WTC11 (cell line): ENCODE results near the gene COPA. TPM values are rescaled to one million over a fixed set of nuclear protein-coding genes. Genes with fewer than 3 reads are reported as not detected.

ENCODE experiments used
- ATAC-seq: fragments of 200-7000 bp; cut with Tn5 transposase; 2 replicates; pipeline ENCODE4 v1.10.0; 2021; ENCODE audit warnings: mild to moderate bottlenecking, moderate library complexity
- CTCF ChIA-PET: fragments of 300-600 bp; sonication (Branson Sonifier 250); formaldehyde crosslinking; loops from one replicate; lab custom pipeline; 2021; ENCODE audit warnings: antibody characterized with exemption; lab: Charles Lee
- POLR2A ChIA-PET: fragments of 350-600 bp; sonication (Branson Sonifier 250); formaldehyde crosslinking; loops from one replicate; lab custom pipeline; 2021; ENCODE audit warnings: antibody characterized with exemption; lab: Charles Lee
- DNase-seq: peaks from one replicate; pipeline ENCODE4 v3.0.0; 2021; ENCODE audit warnings: low spot score
- H3K27ac Mint-ChIP-seq: 2 replicates; pipeline ENCODE4 v1.8.0; 2021; ENCODE audit warnings: mixed read lengths
- H3K27me3 Mint-ChIP-seq: 2 replicates; pipeline ENCODE4 v1.8.0; 2021; ENCODE audit warnings: low read depth, mild to moderate bottlenecking, moderate library complexity, mixed read lengths
- H3K36me3 Mint-ChIP-seq: 2 replicates; pipeline ENCODE4 v1.8.0; 2021; ENCODE audit warnings: mixed read lengths
- H3K4me1 Mint-ChIP-seq: 2 replicates; pipeline ENCODE4 v1.8.0; 2022; ENCODE audit warnings: mixed read lengths
- H3K4me3 Mint-ChIP-seq: 2 replicates; pipeline ENCODE4 v1.8.0; 2021; ENCODE audit warnings: mild to moderate bottlenecking, moderate library complexity, mixed read lengths
- H3K9me3 Mint-ChIP-seq: 2 replicates; pipeline ENCODE4 v1.8.0; 2021; ENCODE audit warnings: mixed read lengths
- ELF4 ChIP-seq: sonication (generic); formaldehyde crosslinking; IDR thresholded peaks from 2 replicates; pipeline ENCODE4 v1.8.1; 2022; ENCODE audit warnings: low read depth, mild to moderate bottlenecking, moderate library complexity, missing genetic modification reagents
- ESRRA ChIP-seq: sonication (generic); formaldehyde crosslinking; IDR thresholded peaks from 2 replicates; pipeline ENCODE4 v1.8.1; 2022; ENCODE audit warnings: mild to moderate bottlenecking, missing genetic modification reagents, borderline replicate concordance
- JAZF1 ChIP-seq: fragments of 250-450 bp; sonication (Bioruptor Pico); IDR thresholded peaks from 2 replicates; pipeline ENCODE4 v1.9.0; 2021; ENCODE audit warnings: moderate library complexity, mild to moderate bottlenecking, inconsistent platforms
- NFE2L1 ChIP-seq: sonication (generic); formaldehyde crosslinking; IDR thresholded peaks from 2 replicates; pipeline ENCODE4 v1.8.1; 2023; ENCODE audit warnings: missing genetic modification reagents
- NFYB ChIP-seq: sonication (generic); formaldehyde crosslinking; conservative IDR thresholded peaks from 2 replicates; pipeline ENCODE4 v1.8.0; 2022; ENCODE audit warnings: low read depth, missing genetic modification reagents
- NR3C1 ChIP-seq: sonication (generic); formaldehyde crosslinking; conservative IDR thresholded peaks from 2 replicates; pipeline ENCODE4 v1.8.1; 2023; ENCODE audit warnings: low read depth, mild to moderate bottlenecking, missing genetic modification reagents
- RELA ChIP-seq: sonication (generic); formaldehyde crosslinking; IDR thresholded peaks from 2 replicates; pipeline ENCODE4 v1.8.1; 2022; ENCODE audit warnings: missing genetic modification reagents, mild to moderate bottlenecking, borderline replicate concordance
- SMAD3 ChIP-seq: sonication (generic); formaldehyde crosslinking; IDR thresholded peaks from 2 replicates; pipeline ENCODE4 v1.8.0; 2022; ENCODE audit warnings: missing genetic modification reagents, mild to moderate bottlenecking, borderline replicate concordance
- TP53 ChIP-seq: sonication (generic); formaldehyde crosslinking; IDR thresholded peaks from 2 replicates; pipeline ENCODE4 v1.8.1; 2023; ENCODE audit warnings: mild to moderate bottlenecking, missing genetic modification reagents
- ZNF121 ChIP-seq: sonication (generic); formaldehyde crosslinking; IDR thresholded peaks from 2 replicates; pipeline ENCODE4 v1.8.0; 2023; ENCODE audit warnings: missing genetic modification reagents
- ZNF138 ChIP-seq: sonication (generic); formaldehyde crosslinking; conservative IDR thresholded peaks from 2 replicates; pipeline ENCODE4 v1.8.1; 2022; ENCODE audit warnings: mild to moderate bottlenecking, moderate library complexity, missing genetic modification reagents
- ZNF317 ChIP-seq: sonication (generic); formaldehyde crosslinking; IDR thresholded peaks from 2 replicates; pipeline ENCODE4 v1.8.1; 2023; ENCODE audit warnings: low read depth, mild to moderate bottlenecking, moderate library complexity, missing genetic modification reagents, borderline replicate concordance
- ZNF396 ChIP-seq: fragments of 250-450 bp; sonication (Bioruptor Pico); IDR thresholded peaks from 2 replicates; pipeline ENCODE4 v1.8.0; 2021; ENCODE audit warnings: mild to moderate bottlenecking, moderate library complexity, borderline replicate concordance
- ZNF671 ChIP-seq: fragments of 250-450 bp; sonication (Bioruptor Pico); IDR thresholded peaks from 2 replicates; pipeline ENCODE4 v1.8.0; 2021; ENCODE audit warnings: mild to moderate bottlenecking
- total RNA-seq: library from RNA; stranded (reverse); gene quantifications from 3 replicates; pipeline ENCODE4 v1.2.3, GENCODE V29; 2021
- TF ChIP-seq, protein P1 (sequence below): sonication (generic); formaldehyde crosslinking; IDR thresholded peaks from 2 replicates; pipeline ENCODE4 v1.8.0; 2023; ENCODE audit warnings: missing genetic modification reagents, mild to moderate bottlenecking, borderline replicate concordance
- TF ChIP-seq, protein P2 (sequence below): sonication (generic); formaldehyde crosslinking; IDR thresholded peaks from 2 replicates; pipeline ENCODE4 v1.8.0; 2023; ENCODE audit warnings: mild to moderate bottlenecking, missing genetic modification reagents
- TF ChIP-seq, protein P3 (sequence below): fragments of 250-450 bp; sonication (Bioruptor Pico); IDR thresholded peaks from 2 replicates; pipeline ENCODE4 v1.9.0; 2021; ENCODE audit warnings: mild to moderate bottlenecking, borderline replicate concordance
- TF ChIP-seq, protein P4 (sequence below): sonication (generic); formaldehyde crosslinking; IDR thresholded peaks from 2 replicates; pipeline ENCODE4 v1.8.0; 2022; ENCODE audit warnings: mild to moderate bottlenecking, missing genetic modification reagents
- TF ChIP-seq, protein P5 (sequence below): fragments of 250-450 bp; sonication (Bioruptor Pico); IDR thresholded peaks from 2 replicates; pipeline ENCODE4 v1.9.0; 2021; ENCODE audit warnings: mild to moderate bottlenecking
- TF ChIP-seq, protein P6 (sequence below): fragments of 250-450 bp; sonication (Bioruptor Pico); IDR thresholded peaks from 2 replicates; pipeline ENCODE4 v1.9.0; 2021; ENCODE audit warnings: moderate library complexity, mild to moderate bottlenecking, inconsistent platforms, borderline replicate concordance

The COPA gene
- total RNA-seq, 1 experiment from 2014 or later: 126 TPM

DNA sequence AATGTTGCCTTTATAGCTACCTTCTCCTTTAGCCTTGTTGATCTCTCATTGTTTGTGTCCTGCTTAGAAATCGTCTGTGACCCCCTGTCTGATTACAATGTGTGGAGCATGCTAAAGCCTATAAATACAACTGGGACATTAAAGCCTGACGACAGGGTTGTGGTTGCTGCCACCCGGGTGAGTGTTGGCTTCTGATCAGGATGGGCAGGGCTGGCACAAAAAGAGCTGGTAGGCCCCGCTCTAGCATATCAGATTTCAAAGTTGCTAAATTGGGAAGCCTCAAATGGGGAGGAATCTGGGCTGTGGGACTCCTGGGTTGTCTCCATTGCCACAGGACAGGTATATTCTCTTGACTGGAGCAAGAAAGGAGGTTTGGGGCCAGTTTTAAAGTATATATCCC, 8.6 kb upstream of the COPA start (continued):
- TF ChIP-seq ZNF671: no peak
- no peak for TF ChIP-seq SMAD3 (CRISPR knock-in tag)
- TF ChIP-seq, protein P1, sequence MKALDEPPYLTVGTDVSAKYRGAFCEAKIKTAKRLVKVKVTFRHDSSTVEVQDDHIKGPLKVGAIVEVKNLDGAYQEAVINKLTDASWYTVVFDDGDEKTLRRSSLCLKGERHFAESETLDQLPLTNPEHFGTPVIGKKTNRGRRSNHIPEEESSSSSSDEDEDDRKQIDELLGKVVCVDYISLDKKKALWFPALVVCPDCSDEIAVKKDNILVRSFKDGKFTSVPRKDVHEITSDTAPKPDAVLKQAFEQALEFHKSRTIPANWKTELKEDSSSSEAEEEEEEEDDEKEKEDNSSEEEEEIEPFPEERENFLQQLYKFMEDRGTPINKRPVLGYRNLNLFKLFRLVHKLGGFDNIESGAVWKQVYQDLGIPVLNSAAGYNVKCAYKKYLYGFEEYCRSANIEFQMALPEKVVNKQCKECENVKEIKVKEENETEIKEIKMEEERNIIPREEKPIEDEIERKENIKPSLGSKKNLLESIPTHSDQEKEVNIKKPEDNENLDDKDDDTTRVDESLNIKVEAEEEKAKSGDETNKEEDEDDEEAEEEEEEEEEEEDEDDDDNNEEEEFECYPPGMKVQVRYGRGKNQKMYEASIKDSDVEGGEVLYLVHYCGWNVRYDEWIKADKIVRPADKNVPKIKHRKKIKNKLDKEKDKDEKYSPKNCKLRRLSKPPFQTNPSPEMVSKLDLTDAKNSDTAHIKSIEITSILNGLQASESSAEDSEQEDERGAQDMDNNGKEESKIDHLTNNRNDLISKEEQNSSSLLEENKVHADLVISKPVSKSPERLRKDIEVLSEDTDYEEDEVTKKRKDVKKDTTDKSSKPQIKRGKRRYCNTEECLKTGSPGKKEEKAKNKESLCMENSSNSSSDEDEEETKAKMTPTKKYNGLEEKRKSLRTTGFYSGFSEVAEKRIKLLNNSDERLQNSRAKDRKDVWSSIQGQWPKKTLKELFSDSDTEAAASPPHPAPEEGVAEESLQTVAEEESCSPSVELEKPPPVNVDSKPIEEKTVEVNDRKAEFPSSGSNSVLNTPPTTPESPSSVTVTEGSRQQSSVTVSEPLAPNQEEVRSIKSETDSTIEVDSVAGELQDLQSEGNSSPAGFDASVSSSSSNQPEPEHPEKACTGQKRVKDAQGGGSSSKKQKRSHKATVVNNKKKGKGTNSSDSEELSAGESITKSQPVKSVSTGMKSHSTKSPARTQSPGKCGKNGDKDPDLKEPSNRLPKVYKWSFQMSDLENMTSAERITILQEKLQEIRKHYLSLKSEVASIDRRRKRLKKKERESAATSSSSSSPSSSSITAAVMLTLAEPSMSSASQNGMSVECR (CRISPR knock-in tag): no peak
- no peak for TF ChIP-seq NFYB (CRISPR knock-in tag)
- TF ChIP-seq, protein P2, sequence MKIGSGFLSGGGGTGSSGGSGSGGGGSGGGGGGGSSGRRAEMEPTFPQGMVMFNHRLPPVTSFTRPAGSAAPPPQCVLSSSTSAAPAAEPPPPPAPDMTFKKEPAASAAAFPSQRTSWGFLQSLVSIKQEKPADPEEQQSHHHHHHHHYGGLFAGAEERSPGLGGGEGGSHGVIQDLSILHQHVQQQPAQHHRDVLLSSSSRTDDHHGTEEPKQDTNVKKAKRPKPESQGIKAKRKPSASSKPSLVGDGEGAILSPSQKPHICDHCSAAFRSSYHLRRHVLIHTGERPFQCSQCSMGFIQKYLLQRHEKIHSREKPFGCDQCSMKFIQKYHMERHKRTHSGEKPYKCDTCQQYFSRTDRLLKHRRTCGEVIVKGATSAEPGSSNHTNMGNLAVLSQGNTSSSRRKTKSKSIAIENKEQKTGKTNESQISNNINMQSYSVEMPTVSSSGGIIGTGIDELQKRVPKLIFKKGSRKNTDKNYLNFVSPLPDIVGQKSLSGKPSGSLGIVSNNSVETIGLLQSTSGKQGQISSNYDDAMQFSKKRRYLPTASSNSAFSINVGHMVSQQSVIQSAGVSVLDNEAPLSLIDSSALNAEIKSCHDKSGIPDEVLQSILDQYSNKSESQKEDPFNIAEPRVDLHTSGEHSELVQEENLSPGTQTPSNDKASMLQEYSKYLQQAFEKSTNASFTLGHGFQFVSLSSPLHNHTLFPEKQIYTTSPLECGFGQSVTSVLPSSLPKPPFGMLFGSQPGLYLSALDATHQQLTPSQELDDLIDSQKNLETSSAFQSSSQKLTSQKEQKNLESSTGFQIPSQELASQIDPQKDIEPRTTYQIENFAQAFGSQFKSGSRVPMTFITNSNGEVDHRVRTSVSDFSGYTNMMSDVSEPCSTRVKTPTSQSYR: no peak
- no peak for TF ChIP-seq ELF4
- no peak for TF ChIP-seq ZNF396 (CRISPR knock-in tag)
- TF ChIP-seq, protein P3, sequence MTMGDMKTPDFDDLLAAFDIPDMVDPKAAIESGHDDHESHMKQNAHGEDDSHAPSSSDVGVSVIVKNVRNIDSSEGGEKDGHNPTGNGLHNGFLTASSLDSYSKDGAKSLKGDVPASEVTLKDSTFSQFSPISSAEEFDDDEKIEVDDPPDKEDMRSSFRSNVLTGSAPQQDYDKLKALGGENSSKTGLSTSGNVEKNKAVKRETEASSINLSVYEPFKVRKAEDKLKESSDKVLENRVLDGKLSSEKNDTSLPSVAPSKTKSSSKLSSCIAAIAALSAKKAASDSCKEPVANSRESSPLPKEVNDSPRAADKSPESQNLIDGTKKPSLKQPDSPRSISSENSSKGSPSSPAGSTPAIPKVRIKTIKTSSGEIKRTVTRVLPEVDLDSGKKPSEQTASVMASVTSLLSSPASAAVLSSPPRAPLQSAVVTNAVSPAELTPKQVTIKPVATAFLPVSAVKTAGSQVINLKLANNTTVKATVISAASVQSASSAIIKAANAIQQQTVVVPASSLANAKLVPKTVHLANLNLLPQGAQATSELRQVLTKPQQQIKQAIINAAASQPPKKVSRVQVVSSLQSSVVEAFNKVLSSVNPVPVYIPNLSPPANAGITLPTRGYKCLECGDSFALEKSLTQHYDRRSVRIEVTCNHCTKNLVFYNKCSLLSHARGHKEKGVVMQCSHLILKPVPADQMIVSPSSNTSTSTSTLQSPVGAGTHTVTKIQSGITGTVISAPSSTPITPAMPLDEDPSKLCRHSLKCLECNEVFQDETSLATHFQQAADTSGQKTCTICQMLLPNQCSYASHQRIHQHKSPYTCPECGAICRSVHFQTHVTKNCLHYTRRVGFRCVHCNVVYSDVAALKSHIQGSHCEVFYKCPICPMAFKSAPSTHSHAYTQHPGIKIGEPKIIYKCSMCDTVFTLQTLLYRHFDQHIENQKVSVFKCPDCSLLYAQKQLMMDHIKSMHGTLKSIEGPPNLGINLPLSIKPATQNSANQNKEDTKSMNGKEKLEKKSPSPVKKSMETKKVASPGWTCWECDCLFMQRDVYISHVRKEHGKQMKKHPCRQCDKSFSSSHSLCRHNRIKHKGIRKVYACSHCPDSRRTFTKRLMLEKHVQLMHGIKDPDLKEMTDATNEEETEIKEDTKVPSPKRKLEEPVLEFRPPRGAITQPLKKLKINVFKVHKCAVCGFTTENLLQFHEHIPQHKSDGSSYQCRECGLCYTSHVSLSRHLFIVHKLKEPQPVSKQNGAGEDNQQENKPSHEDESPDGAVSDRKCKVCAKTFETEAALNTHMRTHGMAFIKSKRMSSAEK (CRISPR knock-in tag): no peak
- TF ChIP-seq JAZF1 (CRISPR knock-in tag): no peak
- TF ChIP-seq NFE2L1 (CRISPR knock-in tag): no peak
- no peak for TF ChIP-seq ZNF138 (CRISPR knock-in tag)
- TF ChIP-seq, protein P4, sequence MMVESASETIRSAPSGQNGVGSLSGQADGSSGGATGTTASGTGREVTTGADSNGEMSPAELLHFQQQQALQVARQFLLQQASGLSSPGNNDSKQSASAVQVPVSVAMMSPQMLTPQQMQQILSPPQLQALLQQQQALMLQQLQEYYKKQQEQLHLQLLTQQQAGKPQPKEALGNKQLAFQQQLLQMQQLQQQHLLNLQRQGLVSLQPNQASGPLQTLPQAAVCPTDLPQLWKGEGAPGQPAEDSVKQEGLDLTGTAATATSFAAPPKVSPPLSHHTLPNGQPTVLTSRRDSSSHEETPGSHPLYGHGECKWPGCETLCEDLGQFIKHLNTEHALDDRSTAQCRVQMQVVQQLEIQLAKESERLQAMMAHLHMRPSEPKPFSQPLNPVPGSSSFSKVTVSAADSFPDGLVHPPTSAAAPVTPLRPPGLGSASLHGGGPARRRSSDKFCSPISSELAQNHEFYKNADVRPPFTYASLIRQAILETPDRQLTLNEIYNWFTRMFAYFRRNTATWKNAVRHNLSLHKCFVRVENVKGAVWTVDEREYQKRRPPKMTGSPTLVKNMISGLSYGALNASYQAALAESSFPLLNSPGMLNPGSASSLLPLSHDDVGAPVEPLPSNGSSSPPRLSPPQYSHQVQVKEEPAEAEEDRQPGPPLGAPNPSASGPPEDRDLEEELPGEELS: no peak
- TF ChIP-seq ZNF317 (CRISPR knock-in tag): no peak

DNA sequence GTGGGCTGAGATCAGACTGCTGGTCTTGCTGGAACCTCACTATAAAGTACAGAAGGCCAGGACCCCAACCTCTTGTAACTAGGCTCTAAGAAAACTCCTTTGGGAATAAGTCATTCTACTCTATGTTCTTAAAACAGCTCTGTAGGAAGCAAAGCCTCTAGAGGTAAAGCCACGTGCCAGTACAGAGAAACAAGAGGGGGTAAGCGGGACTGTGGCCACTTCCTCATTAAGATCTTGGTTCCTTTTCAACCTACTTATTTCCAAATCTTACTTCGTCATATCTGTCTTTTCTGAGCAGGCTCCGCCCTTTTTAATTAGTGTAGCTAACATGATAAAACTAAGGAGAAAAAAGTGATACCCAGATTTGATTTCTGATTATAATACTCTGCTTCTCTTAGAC, 3.9 kb upstream of the COPA start:
- Mint-ChIP-seq H3K36me3 (peaks cover 42% of the 10 kb centered on the region), H3K27me3 (no peaks in the 10 kb centered on the region), H3K4me1 (peaks cover 13% of the 10 kb centered on the region), H3K9me3 (no peaks in the 10 kb centered on the region), H3K27ac (no peak overlapping the region), H3K4me3 (no peak overlapping the region)
- ATAC-seq (no peak), DNase-seq (no peak)
- ChIA-PET CTCF (no interaction called here), POLR2A (interaction anchor here (0.7 kb wide), 1 partner anchor 11 kb away, joined by 3 read pairs; no protein-coding TSS in a partner anchor)
- TF ChIP-seq, protein P5, sequence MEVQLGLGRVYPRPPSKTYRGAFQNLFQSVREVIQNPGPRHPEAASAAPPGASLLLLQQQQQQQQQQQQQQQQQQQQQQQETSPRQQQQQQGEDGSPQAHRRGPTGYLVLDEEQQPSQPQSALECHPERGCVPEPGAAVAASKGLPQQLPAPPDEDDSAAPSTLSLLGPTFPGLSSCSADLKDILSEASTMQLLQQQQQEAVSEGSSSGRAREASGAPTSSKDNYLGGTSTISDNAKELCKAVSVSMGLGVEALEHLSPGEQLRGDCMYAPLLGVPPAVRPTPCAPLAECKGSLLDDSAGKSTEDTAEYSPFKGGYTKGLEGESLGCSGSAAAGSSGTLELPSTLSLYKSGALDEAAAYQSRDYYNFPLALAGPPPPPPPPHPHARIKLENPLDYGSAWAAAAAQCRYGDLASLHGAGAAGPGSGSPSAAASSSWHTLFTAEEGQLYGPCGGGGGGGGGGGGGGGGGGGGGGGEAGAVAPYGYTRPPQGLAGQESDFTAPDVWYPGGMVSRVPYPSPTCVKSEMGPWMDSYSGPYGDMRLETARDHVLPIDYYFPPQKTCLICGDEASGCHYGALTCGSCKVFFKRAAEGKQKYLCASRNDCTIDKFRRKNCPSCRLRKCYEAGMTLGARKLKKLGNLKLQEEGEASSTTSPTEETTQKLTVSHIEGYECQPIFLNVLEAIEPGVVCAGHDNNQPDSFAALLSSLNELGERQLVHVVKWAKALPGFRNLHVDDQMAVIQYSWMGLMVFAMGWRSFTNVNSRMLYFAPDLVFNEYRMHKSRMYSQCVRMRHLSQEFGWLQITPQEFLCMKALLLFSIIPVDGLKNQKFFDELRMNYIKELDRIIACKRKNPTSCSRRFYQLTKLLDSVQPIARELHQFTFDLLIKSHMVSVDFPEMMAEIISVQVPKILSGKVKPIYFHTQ (CRISPR knock-in tag): no peak
- TF ChIP-seq ESRRA (CRISPR knock-in tag): no peak
- TF ChIP-seq ZNF121 (CRISPR knock-in tag): no peak
- no peak for TF ChIP-seq NR3C1 (CRISPR knock-in tag)
- TF ChIP-seq, protein P6, sequence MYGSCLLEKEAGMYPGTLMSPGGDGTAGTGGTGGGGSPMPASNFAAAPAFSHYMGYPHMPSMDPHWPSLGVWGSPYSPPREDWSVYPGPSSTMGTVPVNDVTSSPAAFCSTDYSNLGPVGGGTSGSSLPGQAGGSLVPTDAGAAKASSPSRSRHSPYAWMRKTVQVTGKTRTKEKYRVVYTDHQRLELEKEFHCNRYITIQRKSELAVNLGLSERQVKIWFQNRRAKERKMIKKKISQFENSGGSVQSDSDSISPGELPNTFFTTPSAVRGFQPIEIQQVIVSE (CRISPR knock-in tag): no peak
- TF ChIP-seq RELA: no peak
- TF ChIP-seq ZNF671: no peak
- TF ChIP-seq TP53 (CRISPR knock-in tag): no peak
